ENCODE results near the gene SLC44A5.
"Not testable (repeated sequence)": the region's sequence is repeated elsewhere in the genome, so short reads cannot be mapped to it uniquely, and the experiment has no call there.

The SLC44A5 gene

DNA sequence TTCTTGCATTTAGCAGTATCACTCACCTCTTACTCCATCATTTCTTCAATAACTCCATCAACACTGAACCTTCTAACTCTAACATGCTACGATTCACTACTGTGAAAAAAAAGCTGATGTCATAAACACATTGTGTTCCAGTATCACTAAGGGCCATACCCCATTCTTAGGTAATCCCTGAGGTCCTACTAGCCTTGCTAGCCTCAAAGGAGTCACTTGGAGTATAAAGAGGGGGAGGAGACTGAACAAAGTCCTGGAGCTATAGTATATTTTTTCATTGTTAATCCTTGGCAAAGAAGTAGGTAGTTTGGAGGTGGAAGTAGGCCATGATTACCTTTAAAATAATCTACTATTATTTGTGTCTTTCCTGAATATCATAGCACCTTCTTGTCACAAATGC is at the start of gene SLC44A5:
Gene SLC44A5, minus strand, starts transcription at position 101 of the 400 bp plus-strand sequence. CDS start 69,667 bp downstream, outside the sequence.
- DNase-seq: no peak

GRCh38 chr1:75655931-75656330 is 45.0 kb upstream of the SLC44A5 start:
- DNase-seq: no peak

DNA sequence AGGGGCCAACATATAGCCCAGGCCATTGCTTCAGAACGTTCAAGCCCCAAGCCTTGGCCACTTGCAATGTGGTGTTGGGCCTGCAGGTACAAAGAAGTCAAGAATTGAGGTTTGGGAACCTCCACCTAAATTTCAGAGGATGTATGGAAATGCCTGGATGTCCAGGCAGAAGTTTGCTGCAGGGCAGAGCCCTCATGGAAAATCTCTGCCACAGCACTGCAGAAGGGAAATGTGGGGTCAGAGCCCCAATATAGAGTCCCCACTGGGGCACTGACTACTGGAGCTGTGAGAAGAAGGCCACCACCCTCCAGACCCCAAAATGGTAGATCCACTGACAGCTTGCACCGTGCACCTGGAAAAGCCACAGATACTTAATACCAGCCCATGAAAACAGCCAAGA is 36.3 kb upstream of the SLC44A5 start:
- DNase-seq: not testable (repeated sequence)

- DNase-seq: not testable (repeated sequence)
These were observed 34.2 kb upstream of the SLC44A5 start for GRCh38 chr1:75645153-75645552.

DNA sequence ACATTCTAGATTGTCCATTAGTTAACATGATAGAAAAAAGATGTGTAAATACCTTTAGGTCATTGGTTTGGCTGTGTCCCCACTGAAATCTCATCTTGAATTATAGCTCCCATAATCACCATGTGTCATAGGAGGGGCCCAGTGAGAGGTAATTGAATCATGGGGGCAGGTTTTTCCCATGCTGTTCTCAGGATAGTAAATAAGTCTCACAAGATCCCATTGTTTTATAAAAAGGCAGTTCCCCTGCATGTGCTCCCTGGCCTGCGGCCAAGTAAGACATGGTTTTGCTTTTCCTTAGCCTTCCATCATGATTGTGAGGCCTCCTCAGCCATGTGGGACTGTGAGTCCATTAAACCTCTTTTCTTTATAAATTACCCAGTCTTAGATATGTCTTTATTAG is 32.5 kb upstream of the SLC44A5 start:
- no peak for DNase-seq

- no peak for DNase-seq
These were observed 30.4 kb upstream of the SLC44A5 start for GRCh38 chr1:75641325-75641724.

DNA sequence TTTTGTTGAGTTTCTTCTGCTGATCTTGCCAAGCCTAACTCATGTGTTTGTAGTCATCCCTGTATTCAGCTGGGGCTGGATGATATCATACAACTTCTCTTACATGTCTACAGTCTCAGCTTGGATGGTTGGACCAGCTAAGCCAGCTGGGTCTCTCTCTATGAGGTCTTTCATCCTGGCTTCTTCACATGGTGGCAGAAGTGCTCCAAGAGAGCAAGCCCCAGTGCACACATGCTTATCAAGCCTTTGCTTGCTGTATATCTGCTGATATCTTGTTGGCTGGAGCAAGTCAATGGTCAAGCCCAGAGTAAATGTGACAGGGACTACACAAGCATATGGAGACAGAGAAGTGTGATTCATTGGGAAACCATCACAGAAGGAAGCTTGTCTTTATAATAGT is 29.2 kb upstream of the SLC44A5 start:
- no peak for DNase-seq

DNA sequence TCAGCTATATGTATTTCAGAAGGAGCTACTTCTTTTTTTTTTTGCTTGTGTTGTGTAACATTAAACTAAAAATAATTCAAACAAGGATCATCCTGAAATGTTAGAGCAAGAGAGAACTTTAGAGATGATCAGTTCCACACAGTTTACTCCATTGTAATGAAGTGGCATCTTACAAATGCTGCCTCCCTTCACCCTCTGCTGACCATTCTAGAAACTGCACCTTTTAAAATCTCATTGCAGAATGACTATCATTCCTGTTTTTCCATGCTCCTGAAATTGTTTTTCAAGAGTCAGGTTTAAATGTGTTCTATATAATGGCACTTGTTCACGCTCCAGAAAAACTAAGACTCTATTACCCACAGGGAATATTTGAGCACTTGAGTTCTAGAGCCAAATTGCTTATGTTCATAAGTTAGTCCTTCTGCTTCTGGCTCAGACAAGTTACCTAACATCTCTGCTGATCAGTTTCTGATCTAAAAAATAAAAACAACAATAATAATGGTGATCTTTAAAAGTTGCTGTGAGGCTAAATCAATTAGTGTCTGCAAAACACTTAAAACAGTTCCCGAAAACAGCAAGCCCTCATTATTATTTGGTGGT is 21.5 kb upstream of the SLC44A5 start:
- DNase-seq: no peak

DNA sequence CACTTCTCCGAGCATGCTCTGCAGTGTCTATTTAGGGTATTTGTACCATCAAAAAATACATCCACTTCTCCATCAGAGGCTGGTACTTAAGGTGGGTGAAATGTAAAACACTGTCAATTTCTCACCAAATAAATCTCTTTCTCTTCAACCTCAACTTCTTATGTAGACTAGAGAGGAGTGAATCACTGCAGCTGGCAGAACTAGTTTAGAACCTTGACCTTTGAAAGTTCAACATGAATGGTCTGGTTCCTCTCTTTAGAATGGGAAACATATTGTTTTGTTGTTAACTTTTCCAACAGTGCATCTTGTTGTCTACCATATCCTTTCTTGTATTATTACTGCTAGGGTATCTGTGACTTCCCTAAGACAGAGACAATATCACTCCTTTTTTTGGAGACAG is 20.1 kb upstream of the SLC44A5 start:
- no peak for DNase-seq

GRCh38 chr1:75630004-75630594 is 19.2 kb upstream of the SLC44A5 start:
- DNase-seq: no peak

DNA sequence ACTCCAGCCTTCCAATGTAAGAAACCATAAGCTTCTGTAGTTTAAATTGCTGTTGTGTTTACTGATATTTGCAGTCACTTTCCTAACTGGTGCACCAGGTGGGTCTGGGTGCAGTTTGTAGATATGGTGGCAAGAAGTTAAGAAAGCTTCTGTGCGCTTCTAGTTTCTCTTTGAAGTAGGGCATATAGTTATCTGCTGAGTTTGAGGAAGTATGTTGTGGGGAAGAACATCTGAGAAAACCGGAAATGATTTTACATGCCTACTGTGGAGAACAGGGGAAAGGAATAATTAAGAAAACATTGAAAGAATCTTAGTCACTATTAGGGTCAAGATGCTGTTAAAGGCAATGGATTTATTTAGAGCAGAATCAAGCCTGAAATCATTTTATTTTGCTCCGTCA is 14.9 kb upstream of the SLC44A5 start:
- no peak for DNase-seq

DNA sequence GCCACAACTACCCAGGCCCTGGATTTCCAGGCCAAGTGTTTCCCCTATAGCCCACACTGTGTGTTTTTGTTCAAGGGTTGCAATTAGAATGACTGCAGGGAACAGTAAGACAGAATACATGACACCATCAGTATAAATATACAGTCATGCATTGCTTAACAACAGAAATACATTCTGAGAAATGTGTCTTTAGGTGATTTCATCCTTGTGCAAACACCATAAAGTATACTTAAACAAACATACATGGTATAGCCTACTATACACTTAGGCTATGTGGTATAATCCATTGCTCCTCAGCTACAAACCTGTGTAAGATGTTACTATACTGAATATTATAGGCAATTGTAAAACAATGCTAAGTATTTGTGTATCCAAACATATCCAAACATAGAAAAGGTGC is 7.5 kb upstream of the SLC44A5 start:
- no peak for DNase-seq

- no peak for DNase-seq
These were observed 5.8 kb upstream of the SLC44A5 start for GRCh38 chr1:75616436-75617433.

- DNase-seq: no peak
These were observed 4.9 kb upstream of the SLC44A5 start for GRCh38 chr1:75615613-75616435.

GRCh38 chr1:75614399-75614756 is 3.5 kb upstream of the SLC44A5 start:
- no peak for DNase-seq

- no peak for DNase-seq
These were observed 3.0 kb upstream of the SLC44A5 start for GRCh38 chr1:75613916-75614315.

DNA sequence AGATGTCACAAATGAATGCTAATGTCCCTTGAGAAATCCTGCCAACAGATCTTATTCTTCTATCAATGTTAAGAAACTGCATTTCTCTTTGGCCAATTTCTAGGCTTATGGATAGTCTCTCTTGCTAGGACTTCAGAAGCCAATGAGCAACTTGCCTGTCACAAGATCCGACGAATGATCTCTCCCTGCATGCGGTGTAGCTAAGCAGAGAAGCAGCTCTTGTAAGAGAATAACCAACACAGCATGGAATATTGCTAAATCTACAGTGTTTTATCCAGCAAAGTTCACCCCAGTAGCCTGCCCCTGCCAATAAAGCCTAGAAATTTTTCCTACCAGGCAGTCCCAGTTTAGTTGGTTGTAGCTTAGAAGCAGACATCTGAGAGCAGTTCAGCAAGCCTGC is 2.1 kb upstream of the SLC44A5 start:
- DNase-seq: no peak

- DNase-seq: no peak
These were observed 8.4 kb downstream of the SLC44A5 start for GRCh38 chr1:75602486-75602885.

GRCh38 chr1:75600781-75601180 is 10.1 kb downstream of the SLC44A5 start:
- no peak for DNase-seq

- DNase-seq: no peak
These were observed 16.6 kb downstream of the SLC44A5 start for GRCh38 chr1:75594327-75594726.

DNA sequence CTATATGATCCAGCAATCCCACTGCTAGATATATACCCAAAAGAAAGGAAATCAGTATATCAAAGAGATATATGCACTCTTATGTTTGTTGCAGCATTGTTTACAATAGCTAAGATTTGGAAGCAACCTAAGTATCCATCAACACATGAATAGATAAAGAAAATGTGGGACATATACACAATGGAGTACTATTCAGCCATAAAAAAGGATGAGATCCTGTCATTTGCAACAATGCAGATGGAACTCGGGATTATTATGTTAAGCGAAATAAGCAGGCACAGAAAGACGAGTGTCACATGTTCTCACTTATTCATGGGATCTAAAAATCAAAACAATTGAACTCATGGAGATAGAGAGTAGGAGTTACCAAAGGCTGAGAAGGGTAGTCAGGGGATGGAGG is 17.5 kb downstream of the SLC44A5 start:
- DNase-seq: not testable (repeated sequence)

GRCh38 chr1:75589637-75590036 is 21.3 kb downstream of the SLC44A5 start:
- DNase-seq: no peak
